Parathyroid adenoma (tissue), 2 donors: ENCODE results near the gene RFLNA.

Source experiments
- H2AFZ ChIP-seq: fragments of 300-600 bp; sonication (generic); one replicate; pipeline ENCODE4 v1.7.0; 2017; ENCODE audit warnings: antibody characterized with exemption, mild to moderate bottlenecking
- H3K27ac ChIP-seq: fragments of 300-600 bp; sonication (generic); one replicate; pipeline ENCODE4 v1.7.0; 2017
- H3K27me3 ChIP-seq: fragments of 300-600 bp; sonication (generic); one replicate; pipeline ENCODE4 v1.7.0; 2017; ENCODE audit warnings: low read length; ENCODE audit not compliant: control insufficient read depth, insufficient read depth
- H3K36me3 ChIP-seq: fragments of 300-600 bp; sonication (generic); one replicate; pipeline ENCODE4 v1.7.0; 2017; ENCODE audit warnings: low read length; ENCODE audit not compliant: control insufficient read depth, insufficient read depth
- H3K4me1 ChIP-seq: fragments of 300-600 bp; sonication (generic); one replicate; pipeline ENCODE4 v1.7.0; 2017; ENCODE audit warnings: control low read depth
- H3K4me2 ChIP-seq: fragments of 300-600 bp; sonication (generic); one replicate; pipeline ENCODE4 v1.7.0; 2017; ENCODE audit warnings: low read length
- H3K4me3 ChIP-seq: fragments of 300-600 bp; sonication (generic); one replicate; pipeline ENCODE4 v1.7.0; 2017; ENCODE audit warnings: low read depth, low read length
- H3K79me2 ChIP-seq: fragments of 300-600 bp; sonication (generic); one replicate; pipeline ENCODE4 v1.7.0; 2017; ENCODE audit warnings: control low read depth
- H3K9ac ChIP-seq: fragments of 300-600 bp; sonication (generic); one replicate; pipeline ENCODE4 v1.7.0; 2017; ENCODE audit warnings: mild to moderate bottlenecking
- H3K9me3 ChIP-seq: fragments of 300-600 bp; sonication (generic); one replicate; pipeline ENCODE4 v1.7.0; 2017; ENCODE audit warnings: low read length; ENCODE audit not compliant: control insufficient read depth
- TF ChIP-seq, protein P1 (sequence below): fragments of 300-600 bp; sonication (generic); IDR thresholded peaks from one replicate; pipeline ENCODE4 v1.7.0; 2017; ENCODE audit warnings: antibody characterized with exemption, mild to moderate bottlenecking
- donor health status: primary hyperparathyroidism.

Gene RFLNA

DNA sequence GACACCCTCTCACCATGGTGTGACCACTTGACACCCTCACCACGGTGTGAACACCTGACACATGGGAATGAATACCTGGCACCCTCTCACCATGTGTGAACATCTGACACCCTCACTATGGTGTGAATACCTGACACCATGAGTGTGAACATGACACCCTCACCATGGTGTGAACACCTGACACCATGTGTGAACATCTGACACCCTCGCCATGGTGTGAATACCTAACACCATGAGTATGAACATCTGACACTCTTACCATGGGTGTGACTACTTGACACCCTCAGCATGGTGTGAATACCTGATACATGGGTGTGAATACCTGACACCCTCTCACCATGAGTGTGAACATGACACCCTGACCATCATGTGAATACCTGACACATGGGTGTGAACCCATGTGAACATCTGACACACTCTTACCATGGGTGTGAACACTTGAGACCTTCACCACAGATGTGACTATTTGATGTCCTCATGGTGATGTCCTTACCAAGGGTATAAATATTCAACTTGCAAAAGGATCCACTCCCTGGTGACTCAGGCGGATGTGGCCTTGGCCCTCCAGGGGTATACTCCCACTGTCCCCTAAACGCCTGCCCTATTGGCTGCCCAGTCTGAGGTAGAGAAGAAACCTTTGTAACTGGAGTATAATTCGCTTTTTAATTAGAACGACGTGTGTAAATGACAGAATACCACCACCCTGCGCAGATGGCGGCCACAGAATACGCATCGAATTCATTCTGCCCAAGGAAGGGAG is 29.1 kb downstream of the RFLNA start:
- no peak overlapping the region for H2AFZ ChIP-seq
- H3K27me3 ChIP-seq: no peaks in the 10 kb centered on the region
- H3K4me2 ChIP-seq: no peak overlapping the region
- H3K79me2 ChIP-seq: no peaks in the 10 kb centered on the region
- H3K27ac ChIP-seq: no peak overlapping the region
- H3K9ac ChIP-seq: no peak overlapping the region
- TF ChIP-seq, protein P1, sequence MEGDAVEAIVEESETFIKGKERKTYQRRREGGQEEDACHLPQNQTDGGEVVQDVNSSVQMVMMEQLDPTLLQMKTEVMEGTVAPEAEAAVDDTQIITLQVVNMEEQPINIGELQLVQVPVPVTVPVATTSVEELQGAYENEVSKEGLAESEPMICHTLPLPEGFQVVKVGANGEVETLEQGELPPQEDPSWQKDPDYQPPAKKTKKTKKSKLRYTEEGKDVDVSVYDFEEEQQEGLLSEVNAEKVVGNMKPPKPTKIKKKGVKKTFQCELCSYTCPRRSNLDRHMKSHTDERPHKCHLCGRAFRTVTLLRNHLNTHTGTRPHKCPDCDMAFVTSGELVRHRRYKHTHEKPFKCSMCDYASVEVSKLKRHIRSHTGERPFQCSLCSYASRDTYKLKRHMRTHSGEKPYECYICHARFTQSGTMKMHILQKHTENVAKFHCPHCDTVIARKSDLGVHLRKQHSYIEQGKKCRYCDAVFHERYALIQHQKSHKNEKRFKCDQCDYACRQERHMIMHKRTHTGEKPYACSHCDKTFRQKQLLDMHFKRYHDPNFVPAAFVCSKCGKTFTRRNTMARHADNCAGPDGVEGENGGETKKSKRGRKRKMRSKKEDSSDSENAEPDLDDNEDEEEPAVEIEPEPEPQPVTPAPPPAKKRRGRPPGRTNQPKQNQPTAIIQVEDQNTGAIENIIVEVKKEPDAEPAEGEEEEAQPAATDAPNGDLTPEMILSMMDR: no peak
- H3K36me3 ChIP-seq: no peaks in the 10 kb centered on the region
- no peak overlapping the region for H3K4me3 ChIP-seq
- no peaks in the 10 kb centered on the region for H3K4me1 ChIP-seq
- H3K9me3 ChIP-seq: no peaks in the 10 kb centered on the region

DNA sequence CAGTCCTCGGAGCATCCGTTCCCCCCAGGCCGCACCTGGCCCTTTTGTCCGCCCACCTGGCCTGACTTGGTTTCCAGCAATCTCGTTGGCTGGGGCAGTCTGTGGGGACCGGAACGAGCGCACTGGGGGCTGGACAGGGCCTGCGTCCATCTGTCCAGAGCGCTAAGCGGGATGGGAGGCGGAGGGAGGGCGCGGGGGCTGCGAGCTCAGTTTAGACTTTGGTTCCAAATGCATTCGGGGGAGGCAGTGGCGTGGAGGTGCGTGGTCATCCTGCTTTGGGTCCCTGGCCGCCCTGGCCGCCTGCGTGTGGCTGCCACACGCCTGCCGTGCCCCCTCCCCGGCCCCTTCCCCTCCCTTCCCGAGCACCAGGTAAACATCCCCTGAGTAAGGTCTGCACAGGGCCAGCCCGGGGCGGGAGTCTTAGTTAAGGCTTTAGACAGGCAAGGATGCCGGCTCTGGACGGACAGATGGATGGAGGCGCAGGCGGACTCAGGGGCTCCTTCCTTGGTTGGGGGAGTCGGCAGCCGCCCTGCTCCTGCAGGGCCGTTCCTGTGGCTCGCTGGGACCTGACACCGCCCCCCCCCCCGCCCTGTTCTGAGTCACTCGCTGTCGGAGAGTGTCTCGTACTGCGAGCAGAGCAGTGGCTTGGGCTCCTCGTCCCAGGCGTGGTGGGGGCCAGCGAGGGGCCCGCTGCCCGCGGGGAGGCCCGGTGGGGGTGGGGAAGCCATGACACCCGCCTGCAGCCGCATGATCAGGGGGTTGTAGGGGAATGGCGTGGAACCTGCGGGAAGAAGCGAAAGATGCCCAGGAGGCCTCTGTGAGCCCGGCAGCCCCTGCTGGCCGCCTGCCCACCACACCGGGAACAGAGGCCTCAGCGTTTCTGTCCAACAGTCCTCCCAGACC is 30.2 kb downstream of the RFLNA start:
- H3K9ac ChIP-seq: no peak overlapping the region
- no peak overlapping the region for H3K4me3 ChIP-seq
- H2AFZ ChIP-seq: no peak overlapping the region
- H3K4me2 ChIP-seq: no peak overlapping the region
- TF ChIP-seq, protein P1: no peak
- H3K79me2 ChIP-seq: no peaks in the 10 kb centered on the region
- H3K9me3 ChIP-seq: no peaks in the 10 kb centered on the region
- no peaks in the 10 kb centered on the region for H3K4me1 ChIP-seq
- no peak overlapping the region for H3K27ac ChIP-seq
- H3K27me3 ChIP-seq: no peaks in the 10 kb centered on the region
- no peaks in the 10 kb centered on the region for H3K36me3 ChIP-seq

DNA sequence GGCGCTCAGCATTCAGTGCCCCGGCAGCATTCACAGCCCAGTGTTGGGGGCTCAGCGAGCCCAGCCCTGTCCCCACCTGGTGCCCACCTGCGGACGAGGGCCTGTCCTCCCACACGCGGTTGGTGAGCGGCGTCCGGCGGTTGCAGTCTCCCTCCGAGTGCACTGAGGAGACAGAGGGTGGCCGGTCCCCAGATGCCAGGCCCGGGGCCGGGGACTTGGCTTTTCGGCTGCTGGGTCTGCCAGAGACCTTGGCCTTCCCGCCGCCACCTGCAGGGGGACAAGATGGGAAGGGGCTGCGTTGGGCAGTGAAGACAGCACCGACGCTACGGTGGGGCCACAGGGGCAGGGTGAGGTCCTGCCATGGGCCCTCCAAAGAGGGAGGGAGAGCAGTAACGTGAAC is 31.2 kb downstream of the RFLNA start:
- no peak overlapping the region for H3K9ac ChIP-seq
- no peaks in the 10 kb centered on the region for H3K79me2 ChIP-seq
- H2AFZ ChIP-seq: no peak overlapping the region
- H3K4me3 ChIP-seq: no peak overlapping the region
- TF ChIP-seq, protein P1: no peak
- no peak overlapping the region for H3K4me2 ChIP-seq
- no peaks in the 10 kb centered on the region for H3K27me3 ChIP-seq
- H3K27ac ChIP-seq: no peak overlapping the region
- no peaks in the 10 kb centered on the region for H3K36me3 ChIP-seq
- H3K4me1 ChIP-seq: no peaks in the 10 kb centered on the region
- no peaks in the 10 kb centered on the region for H3K9me3 ChIP-seq

DNA sequence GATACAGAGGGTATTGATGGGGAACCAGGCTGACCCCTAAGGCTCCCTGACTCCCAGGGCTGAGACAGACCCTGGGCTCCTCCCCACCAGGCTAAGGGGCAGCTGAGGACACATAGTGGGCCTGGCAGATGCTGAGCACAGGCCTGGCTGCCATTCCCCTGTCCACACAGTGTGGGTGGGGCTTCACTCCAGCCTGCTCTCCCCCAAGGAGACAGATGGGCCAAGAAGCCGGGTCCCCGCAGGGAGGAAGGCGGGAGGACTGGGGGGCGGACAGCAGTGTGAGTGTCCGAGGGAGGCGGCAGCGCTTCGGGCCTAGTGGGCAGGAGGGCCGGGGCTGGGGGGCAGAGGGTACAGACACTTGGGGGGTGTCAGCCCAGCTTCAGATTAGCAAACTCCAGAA is 32.0 kb downstream of the RFLNA start:
- Histone ChIP-seq H3K4me2 (no peak overlapping the region), H3K9ac (no peak overlapping the region), H3K79me2 (no peaks in the 10 kb centered on the region), H2AFZ (no peak overlapping the region), H3K27me3 (no peaks in the 10 kb centered on the region), H3K4me1 (no peaks in the 10 kb centered on the region), H3K4me3 (no peak overlapping the region), H3K36me3 (no peaks in the 10 kb centered on the region), H3K27ac (no peak overlapping the region), H3K9me3 (no peaks in the 10 kb centered on the region)
- TF ChIP-seq, protein P1: no peak
